HEK293 (cell line): Measurements from ENCODE around the gene SLCO4A1.
A peak's percentile ranks its signal among the peaks of the same experiment; 100 is the strongest.

Source experiments
- AEBP2 ChIP-seq: fragments of 450-650 bp; formaldehyde crosslinking; IDR thresholded peaks from 2 replicates; pipeline ENCODE4 v1.5.1; 2016; ENCODE audit warnings: missing biosample characterization, missing genetic modification characterization, borderline replicate concordance
- ELK4 ChIP-seq: IDR thresholded peaks from 2 replicates; pipeline ENCODE4 v1.6.1; 2011; ENCODE audit warnings: mild to moderate bottlenecking, low read depth, low read length, borderline replicate concordance
- HIC1 ChIP-seq: fragments of 450-650 bp; formaldehyde crosslinking; IDR thresholded peaks from 2 replicates; pipeline ENCODE4 v1.5.1; 2016; ENCODE audit warnings: missing biosample characterization, missing genetic modification characterization
- HOXC10 ChIP-seq: sonication (generic); formaldehyde crosslinking; IDR thresholded peaks from 2 replicates; pipeline ENCODE4 v1.8.1; 2023; ENCODE audit warnings: mild to moderate bottlenecking, missing genetic modification reagents
- INSM2 ChIP-seq: fragments of 450-650 bp; formaldehyde crosslinking; IDR thresholded peaks from 2 replicates; pipeline ENCODE4 v1.5.1; 2016; ENCODE audit warnings: missing biosample characterization, missing genetic modification characterization
- KLF7 ChIP-seq: fragments of 450-650 bp; formaldehyde crosslinking; IDR thresholded peaks from 2 replicates; pipeline ENCODE4 v1.5.1; 2016; ENCODE audit warnings: missing biosample characterization, missing genetic modification characterization, borderline replicate concordance
- KLF8 ChIP-seq: fragments of 450-650 bp; formaldehyde crosslinking; IDR thresholded peaks from 2 replicates; pipeline ENCODE4 v1.5.1; 2016; ENCODE audit warnings: missing biosample characterization, missing genetic modification characterization
- PATZ1 ChIP-seq: fragments of 450-650 bp; formaldehyde crosslinking; IDR thresholded peaks from 2 replicates; pipeline ENCODE4 v1.5.1; 2016; ENCODE audit warnings: missing biosample characterization, missing genetic modification characterization
- SP2 ChIP-seq: fragments of 450-650 bp; formaldehyde crosslinking; IDR thresholded peaks from 2 replicates; pipeline ENCODE4 v1.5.1; 2016; ENCODE audit warnings: missing biosample characterization, missing genetic modification characterization
- SP3 ChIP-seq: fragments of 450-650 bp; formaldehyde crosslinking; IDR thresholded peaks from 2 replicates; pipeline ENCODE4 v1.5.1; 2016; ENCODE audit warnings: missing biosample characterization, missing genetic modification characterization
- ZBTB26 ChIP-seq: fragments of 450-650 bp; formaldehyde crosslinking; optimal IDR thresholded peaks from 2 replicates; pipeline ENCODE3; 2016; ENCODE audit warnings: missing biosample characterization, mild to moderate bottlenecking, missing genetic modification characterization
- ZBTB48 ChIP-seq: fragments of 450-650 bp; formaldehyde crosslinking; IDR thresholded peaks from 2 replicates; pipeline ENCODE4 v1.5.1; 2016; ENCODE audit warnings: missing biosample characterization, missing genetic modification characterization
- ZBTB8A ChIP-seq: fragments of 450-650 bp; formaldehyde crosslinking; IDR thresholded peaks from 2 replicates; pipeline ENCODE4 v1.5.1; 2016; ENCODE audit warnings: missing biosample characterization, missing genetic modification characterization
- ZEB2 ChIP-seq: fragments of 450-650 bp; formaldehyde crosslinking; IDR thresholded peaks from 2 replicates; pipeline ENCODE4 v1.5.1; 2016; ENCODE audit warnings: missing biosample characterization, missing genetic modification characterization
- ZFP41 ChIP-seq: fragments of 450-650 bp; formaldehyde crosslinking; IDR thresholded peaks from 2 replicates; pipeline ENCODE4 v1.5.1; 2016; ENCODE audit warnings: missing biosample characterization, missing genetic modification characterization, borderline replicate concordance
- ZNF26 ChIP-seq: fragments of 450-650 bp; formaldehyde crosslinking; IDR thresholded peaks from 2 replicates; pipeline ENCODE4 v1.5.1; 2016; ENCODE audit warnings: missing biosample characterization, missing genetic modification characterization
- ZNF423 ChIP-seq: fragments of 450-650 bp; formaldehyde crosslinking; IDR thresholded peaks from 2 replicates; pipeline ENCODE4 v1.5.1; 2016; ENCODE audit warnings: missing biosample characterization, missing genetic modification characterization
- ZNF555 ChIP-seq: fragments of 450-650 bp; formaldehyde crosslinking; conservative IDR thresholded peaks from 2 replicates; pipeline ENCODE4 v1.5.1; 2017; ENCODE audit warnings: missing biosample characterization, mild to moderate bottlenecking, missing genetic modification characterization, inconsistent platforms
- ZNF560 ChIP-seq: fragments of 450-650 bp; formaldehyde crosslinking; IDR thresholded peaks from 2 replicates; pipeline ENCODE4 v1.5.1; 2017; ENCODE audit warnings: missing biosample characterization, missing genetic modification characterization, borderline replicate concordance
- ZNF600 ChIP-seq: fragments of 450-650 bp; formaldehyde crosslinking; IDR thresholded peaks from 2 replicates; pipeline ENCODE4 v1.5.1; 2016; ENCODE audit warnings: missing biosample characterization, missing genetic modification characterization
- ZNF626 ChIP-seq: fragments of 450-650 bp; sonication (Bioruptor Pico); formaldehyde crosslinking; IDR thresholded peaks from 2 replicates; pipeline ENCODE4 v1.5.1; 2018; ENCODE audit warnings: missing biosample characterization, missing genetic modification characterization, inconsistent platforms
- ZNF629 ChIP-seq: fragments of 450-650 bp; formaldehyde crosslinking; IDR thresholded peaks from 2 replicates; pipeline ENCODE4 v1.5.1; 2017; ENCODE audit warnings: missing biosample characterization, missing genetic modification characterization
- ZNF654 ChIP-seq: fragments of 450-650 bp; formaldehyde crosslinking; IDR thresholded peaks from 2 replicates; pipeline ENCODE4 v1.5.1; 2016; ENCODE audit warnings: low read depth, missing biosample characterization, missing genetic modification characterization
- ZNF704 ChIP-seq: fragments of 450-650 bp; formaldehyde crosslinking; IDR thresholded peaks from 2 replicates; pipeline ENCODE4 v1.5.1; 2016; ENCODE audit warnings: missing biosample characterization, missing genetic modification characterization
- ZSCAN16 ChIP-seq: fragments of 450-650 bp; formaldehyde crosslinking; IDR thresholded peaks from 2 replicates; pipeline ENCODE4 v1.5.1; 2016; ENCODE audit warnings: missing biosample characterization, missing genetic modification characterization

Gene SLCO4A1

GRCh38 chr20:62642051-62642665, at the start of gene SLCO4A1 (continued):
- TF ChIP-seq ZFP41 (tag by site-specific recombination) (no peak), ZNF423 (tag by site-specific recombination) (peak; percentile 73), ZNF26 (tag by site-specific recombination) (no peak), ZBTB48 (tag by site-specific recombination) (peak; percentile 64), INSM2 (peak; percentile 38; the same call in 1 of the 2 replicates), ZBTB8A (peak; percentile 84), ZNF626 (no peak), HOXC10 (CRISPR knock-in tag) (no peak), ZBTB26 (tag by site-specific recombination) (peak; percentile 93), SP2 (tag by site-specific recombination) (peak; percentile 80), ZNF600 (tag by site-specific recombination) (peak; percentile 72), AEBP2 (tag by site-specific recombination) (no peak), ZNF629 (tag by site-specific recombination) (peak; percentile 51; the same call in 1 of the 2 replicates), ZNF560 (tag by site-specific recombination) (no peak), ZEB2 (tag by site-specific recombination) (peak; percentile 47; the same call in 1 of the 2 replicates), ZNF654 (tag by site-specific recombination) (no peak), ZSCAN16 (tag by site-specific recombination) (0 out of 2 replicates have a peak, but pooled peaks have one; percentile 33), ELK4 (no peak), KLF8 (peak; percentile 85), ZNF555 (no peak), ZNF704 (tag by site-specific recombination) (no peak), HIC1 (tag by site-specific recombination) (peak; percentile 77), KLF7 (peak; percentile 52; the same call in 1 of the 2 replicates), PATZ1 (tag by site-specific recombination) (peak; percentile 67; the same call in 1 of the 2 replicates), SP3 (tag by site-specific recombination) (peak; percentile 88)
